Spinal cord (tissue), 10 donors: ENCODE results near the gene COL27A1. TPM values are rescaled to one million over a fixed set of nuclear protein-coding genes. Genes with fewer than 3 reads are reported as not detected.

ENCODE experiments used
- DNase-seq, 6 donors: peaks; one replicate each; pipeline versions ENCODE4 v3.0.0 to v3.0.0-alpha.2; 2013 to 2015; ENCODE audit warnings: low spot score in 6 of 6, low read depth in 4 of 6
- H3K27ac ChIP-seq: one replicate; pipeline ENCODE4 v1.5.1; 2013; ENCODE audit warnings: low read depth, low read length, control low read depth
- H3K27me3 ChIP-seq: one replicate; pipeline ENCODE4 v1.6.1; 2013; ENCODE audit warnings: low read length; ENCODE audit not compliant: control insufficient read depth, insufficient read depth
- H3K36me3 ChIP-seq: one replicate; pipeline ENCODE4 v1.6.1; 2013; ENCODE audit warnings: low read length; ENCODE audit not compliant: control insufficient read depth, insufficient read depth
- H3K4me1 ChIP-seq: one replicate; pipeline ENCODE4 v1.6.1; 2013; ENCODE audit warnings: low read length; ENCODE audit not compliant: control insufficient read depth, insufficient read depth
- H3K4me3 ChIP-seq: one replicate; pipeline ENCODE4 v1.5.1; 2013; ENCODE audit warnings: low read depth, low read length, control low read depth
- H3K9me3 ChIP-seq: one replicate; pipeline ENCODE4 v1.6.1; 2013; ENCODE audit warnings: low read length; ENCODE audit not compliant: control insufficient read depth, insufficient read depth
- WGBS: methylation state at CpG from one replicate; pipeline ENCODE4 v1.1.5; 2013; ENCODE audit warnings: missing lambda C conversion rate; ENCODE audit not compliant: insufficient coverage; 5-methylcytosine and 5-hydroxymethylcytosine counted together
- polyA plus RNA-seq, 2 donors: library from polyadenylated mRNA; unstranded; fragments of 120-200 nt; gene quantifications; one replicate each; pipeline ENCODE4 v1.2.1, GENCODE V29; 2013; ENCODE audit not compliant: insufficient read length in 2 of 2
- total RNA-seq, 2 donors: library from RNA; depleted of rRNA in 1 of 2; stranded (reverse); fragments of 120-200 nt in 1 of 2; fragments of >200 nt in 1 of 2; gene quantifications; one replicate each; pipeline versions ENCODE4 v1.2.3 to v1.2.4, GENCODE V29; 2013 to 2014
- donor health status: healthy.

The COL27A1 gene
- total and polyA plus RNA-seq, 4 donors, result 8.4 to 21.9 (median 15.4) TPM

- Histone ChIP-seq H3K27me3 (no peaks in the 10 kb centered on the region), H3K4me1 (peaks cover 3% of the 10 kb centered on the region), H3K9me3 (no peaks in the 10 kb centered on the region), H3K4me3 (no peak overlapping the region), H3K27ac (no peak overlapping the region), H3K36me3 (peaks cover 11% of the 10 kb centered on the region)
- no peak for DNase-seq
- 75% methylated on average over 5 of the region's 8 CpGs for WGBS
These were observed 157.2 kb downstream of the COL27A1 start for GRCh38 chr9:114312513-114312875.

- Histone ChIP-seq H3K4me1 (peaks cover 3% of the 10 kb centered on the region), H3K4me3 (no peak overlapping the region), H3K9me3 (no peaks in the 10 kb centered on the region), H3K27ac (no peak overlapping the region), H3K27me3 (no peaks in the 10 kb centered on the region), H3K36me3 (peaks cover 11% of the 10 kb centered on the region)
- DNase-seq, result no peak
- no CpG with 5 or more reads among the region's 8 CpGs for WGBS
These were observed 157.8 kb downstream of the COL27A1 start for GRCh38 chr9:114313186-114313585.

- Histone ChIP-seq H3K4me3 (no peak overlapping the region), H3K9me3 (no peaks in the 10 kb centered on the region), H3K27me3 (no peaks in the 10 kb centered on the region), H3K36me3 (peaks cover 6% of the 10 kb centered on the region), H3K4me1 (peaks cover 3% of the 10 kb centered on the region), H3K27ac (no peak overlapping the region)
- 81% methylated on average over 7 of the region's 7 CpGs for WGBS
- no peak for DNase-seq
These were observed 159.0 kb downstream of the COL27A1 start for GRCh38 chr9:114314256-114314867.

DNA sequence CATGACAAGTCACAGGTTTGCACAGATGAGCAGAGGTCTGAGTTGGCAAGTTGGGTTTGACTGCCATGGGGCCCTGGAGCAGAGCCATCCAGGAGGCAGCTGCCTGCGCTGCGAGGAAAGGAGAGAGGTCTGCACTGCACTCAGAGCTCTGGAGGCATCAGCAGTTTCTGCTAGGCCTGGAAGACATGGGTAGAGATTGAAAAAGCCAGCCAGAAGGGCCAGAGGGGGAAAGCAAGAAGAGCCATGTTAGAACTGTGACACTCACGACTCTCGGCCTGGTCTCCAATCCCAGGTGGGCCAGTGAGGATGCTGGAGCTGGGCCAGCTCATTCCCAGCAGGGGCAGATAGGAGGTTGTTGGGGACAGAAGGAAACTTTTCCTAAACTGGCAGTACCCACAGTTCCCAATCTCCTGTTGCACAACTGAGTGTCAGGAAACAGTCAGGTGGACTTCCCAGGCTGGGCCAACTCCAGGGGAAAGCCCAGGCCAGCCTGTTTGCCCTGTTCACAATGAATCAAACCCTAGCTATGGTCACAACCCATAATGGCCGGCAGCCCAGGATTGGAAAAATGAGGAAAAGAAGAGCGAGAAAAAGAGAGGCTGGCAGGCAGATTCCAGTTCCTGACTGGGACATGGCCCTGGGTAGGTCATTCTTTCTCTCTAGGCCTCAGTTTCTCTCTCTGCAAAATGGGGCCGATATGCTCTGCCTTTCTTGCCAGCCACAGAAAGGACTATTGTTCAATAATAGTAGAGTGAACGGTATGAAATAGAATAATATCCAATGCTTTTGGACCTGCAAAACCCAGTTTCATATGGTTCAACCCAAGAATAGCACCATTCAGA, 159.8 kb downstream of the COL27A1 start:
- Histone ChIP-seq H3K36me3 (peaks cover 6% of the 10 kb centered on the region), H3K4me3 (no peak overlapping the region), H3K4me1 (peaks cover 3% of the 10 kb centered on the region), H3K9me3 (no peaks in the 10 kb centered on the region), H3K27me3 (no peaks in the 10 kb centered on the region), H3K27ac (no peak overlapping the region)
- no peak for DNase-seq
- 77% methylated on average over 4 of the region's 8 CpGs for WGBS

DNA sequence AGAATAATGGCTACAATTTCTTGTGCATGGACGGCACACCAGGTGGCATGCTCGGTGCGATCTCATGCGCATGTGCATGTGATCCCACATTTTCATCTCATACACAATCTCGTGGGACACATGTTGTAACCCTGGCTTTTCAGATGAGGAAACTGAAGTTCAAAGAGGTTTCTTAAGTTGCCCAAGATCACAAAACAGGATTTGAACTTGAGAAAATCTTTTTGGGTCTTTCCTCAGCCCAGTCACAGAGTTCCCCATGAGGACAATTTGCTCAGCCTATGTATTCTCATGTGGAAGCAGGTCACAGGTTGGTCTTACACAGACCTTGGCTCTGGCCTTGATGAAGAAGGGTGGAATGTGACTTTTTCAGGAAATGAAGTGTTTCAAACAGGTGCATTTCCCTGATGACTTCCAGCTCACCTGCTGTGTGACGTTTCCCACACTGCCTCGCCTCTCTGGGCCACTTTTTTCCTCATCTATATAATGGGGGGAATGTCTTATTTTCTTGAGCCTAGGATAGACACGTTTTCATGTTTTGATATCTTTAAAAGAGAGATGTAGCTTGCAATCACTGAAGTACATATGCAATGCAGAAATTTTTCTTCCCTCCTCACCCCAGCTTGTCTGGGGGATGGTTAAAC, 160.5 kb downstream of the COL27A1 start:
- Histone ChIP-seq H3K9me3 (no peaks in the 10 kb centered on the region), H3K4me3 (no peak overlapping the region), H3K27me3 (no peaks in the 10 kb centered on the region), H3K27ac (no peak overlapping the region), H3K36me3 (peaks cover under 1% of the 10 kb centered on the region), H3K4me1 (peaks cover 3% of the 10 kb centered on the region)
- DNase-seq, result no peak
- 83% methylated on average over 1 of the region's 8 CpGs for WGBS

GRCh38 chr9:114316605-114317230, 161.4 kb downstream of the COL27A1 start:
- Histone ChIP-seq H3K36me3 (no peaks in the 10 kb centered on the region), H3K9me3 (no peaks in the 10 kb centered on the region), H3K4me3 (no peak overlapping the region), H3K27me3 (no peaks in the 10 kb centered on the region), H3K27ac (no peak overlapping the region), H3K4me1 (peaks cover 3% of the 10 kb centered on the region)
- peak in 4 of 6 donors; percentile 24 to 73 (median 50) for DNase-seq
- WGBS, result 43% methylated on average over 5 of the region's 10 CpGs

- H3K4me3 ChIP-seq, result no peak overlapping the region
- no peaks in the 10 kb centered on the region for H3K27me3 ChIP-seq
- no peaks in the 10 kb centered on the region for H3K9me3 ChIP-seq
- no peak for DNase-seq
- WGBS, result 84% methylated on average over 8 of the region's 8 CpGs
- H3K4me1 ChIP-seq, result peaks cover 3% of the 10 kb centered on the region
- H3K27ac ChIP-seq, result no peak overlapping the region
- H3K36me3 ChIP-seq, result no peaks in the 10 kb centered on the region
These were observed 162.5 kb downstream of the COL27A1 start for GRCh38 chr9:114317665-114318357.

DNA sequence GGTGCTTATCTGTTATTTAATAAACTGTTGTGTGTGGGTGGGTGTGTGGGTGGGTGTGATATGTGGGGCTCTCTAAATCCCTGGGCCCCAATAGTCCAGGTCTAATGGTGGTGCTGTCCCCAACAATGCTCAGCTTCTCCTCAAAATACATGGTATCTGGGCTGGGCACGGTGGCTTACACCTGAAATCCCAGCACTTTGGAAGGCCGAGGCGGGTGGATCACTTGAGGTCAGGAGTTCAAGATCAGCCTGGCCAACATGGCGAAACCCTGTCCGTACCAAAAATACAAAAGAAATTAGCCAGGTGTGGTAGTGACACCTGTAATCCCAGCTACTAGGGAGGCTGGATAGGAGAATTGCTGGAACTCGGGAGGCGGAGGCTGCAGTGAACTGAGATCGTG, 163.1 kb downstream of the COL27A1 start:
- H3K9me3 ChIP-seq, result no peaks in the 10 kb centered on the region
- no peak overlapping the region for H3K27ac ChIP-seq
- no peaks in the 10 kb centered on the region for H3K36me3 ChIP-seq
- DNase-seq, result no peak
- peaks cover 3% of the 10 kb centered on the region for H3K4me1 ChIP-seq
- no peak overlapping the region for H3K4me3 ChIP-seq
- no peaks in the 10 kb centered on the region for H3K27me3 ChIP-seq
- WGBS, result 89% methylated on average over 3 of the region's 8 CpGs

- H3K36me3 ChIP-seq, result no peaks in the 10 kb centered on the region
- no peaks in the 10 kb centered on the region for H3K27me3 ChIP-seq
- peaks cover 3% of the 10 kb centered on the region for H3K4me1 ChIP-seq
- H3K4me3 ChIP-seq, result no peak overlapping the region
- no peak overlapping the region for H3K27ac ChIP-seq
- WGBS, result 76% methylated on average over 2 of the region's 3 CpGs
- peak in 1 of 6 donors; percentile 22 for DNase-seq
- H3K9me3 ChIP-seq, result no peaks in the 10 kb centered on the region
These were observed 163.8 kb downstream of the COL27A1 start for GRCh38 chr9:114319147-114319546.
